Sigmoid colon (tissue), 7 donors: ENCODE measurements around the gene TMEM231. TPM values are rescaled to one million over a fixed set of nuclear protein-coding genes. Genes with fewer than 3 reads are reported as not detected.
"Not testable (repeated sequence)": the region's sequence is repeated elsewhere in the genome, so short reads cannot be mapped to it uniquely, and the experiment has no call there.

ENCODE experiments used
- DNase-seq: peaks from one replicate; pipeline ENCODE4 v3.0.0-alpha.2; 2019
- H3K27ac ChIP-seq, 4 donors: fragments of 200-600 bp; sonication (generic); one replicate each; pipeline ENCODE4 v1.5.1; 2016 to 2019; ENCODE audit warnings: mild to moderate bottlenecking in 1 of 4
- H3K27me3 ChIP-seq, 3 donors: fragments of 200-600 bp; sonication (generic); one replicate each; pipeline ENCODE4 v1.5.1; 2019; ENCODE audit warnings: mild to moderate bottlenecking in 1 of 3
- H3K36me3 ChIP-seq, 4 donors: fragments of 200-600 bp; sonication (generic); one replicate each; pipeline ENCODE4 v1.5.1; 2016 to 2019
- H3K4me1 ChIP-seq, 4 donors: fragments of 200-600 bp; sonication (generic); one replicate each; pipeline ENCODE4 v1.5.1; 2017 to 2019
- H3K4me3 ChIP-seq, 4 donors: fragments of 200-600 bp; sonication (generic); one replicate each; pipeline ENCODE4 v1.5.1; 2017 to 2019; ENCODE audit warnings: mild to moderate bottlenecking in 2 of 4, moderate library complexity in 1 of 4
- H3K9me3 ChIP-seq, 4 donors: fragments of 200-600 bp in 3 of 4; sonication (generic) in 3 of 4; one replicate each; pipeline versions ENCODE4 v1.5.1 to v1.6.1; 2013 to 2019
- EP300 ChIP-seq, 4 donors: sonication (generic); formaldehyde crosslinking; IDR thresholded peaks; one replicate each; pipeline ENCODE4 v1.6.1; 2017; ENCODE audit warnings: antibody characterized with exemption in 4 of 4
- POLR2A ChIP-seq, 2 donors: fragments of 450-650 bp; IDR thresholded peaks; one replicate each; pipeline ENCODE4 v1.6.1; 2016; ENCODE audit warnings: antibody characterized with exemption in 2 of 2, mild to moderate bottlenecking in 2 of 2, moderate library complexity in 2 of 2
- POLR2AphosphoS5 ChIP-seq, 4 donors: sonication (generic); formaldehyde crosslinking; IDR thresholded peaks; one replicate each; pipeline ENCODE4 v1.6.1; 2017; ENCODE audit warnings: antibody characterized with exemption in 4 of 4
- WGBS, 2 donors: extraction: QIAGEN DNeasy Blood & Tissue Kit; methylation state at CpG; one replicate each; pipeline ENCODE4 v1.1.7; 2013; 5-methylcytosine and 5-hydroxymethylcytosine counted together
- intact Hi-C: fragments of 100-400 bp; cut with DNase I; formaldehyde crosslinking; loops from one replicate; pipeline ENCODE4 v1.15.1; 2023
- polyA plus RNA-seq, 3 donors: library from polyadenylated mRNA; stranded (reverse); fragments of 200-250 nt; gene quantifications; one replicate each; pipeline ENCODE4 v1.2.3, GENCODE V29; 2013
- total RNA-seq, 4 donors: library from RNA; depleted of rRNA; stranded (reverse); fragments of >200 nt; gene quantifications; one replicate each; pipeline ENCODE4 v1.1.0, GENCODE V29; 2016
- TF ChIP-seq, protein P1 (sequence below), 4 experiments: fragments of 450-650 bp in 3 of 4; fragments of 200-600 bp in 1 of 4; IDR thresholded peaks; one replicate each; pipeline ENCODE4 v1.5.1; 2016 to 2019; ENCODE audit warnings: antibody characterized with exemption in 4 of 4, mild to moderate bottlenecking in 3 of 4, moderate library complexity in 2 of 4
- donor health status: healthy with polysubstance abuse.
- donor health status: Bipolar disorder and iron deficiency.
- donor health status: healthy.

Gene TMEM231
- total and polyA plus RNA-seq, 7 donors: 1.2 to 8.8 (median 4.3) TPM

DNA sequence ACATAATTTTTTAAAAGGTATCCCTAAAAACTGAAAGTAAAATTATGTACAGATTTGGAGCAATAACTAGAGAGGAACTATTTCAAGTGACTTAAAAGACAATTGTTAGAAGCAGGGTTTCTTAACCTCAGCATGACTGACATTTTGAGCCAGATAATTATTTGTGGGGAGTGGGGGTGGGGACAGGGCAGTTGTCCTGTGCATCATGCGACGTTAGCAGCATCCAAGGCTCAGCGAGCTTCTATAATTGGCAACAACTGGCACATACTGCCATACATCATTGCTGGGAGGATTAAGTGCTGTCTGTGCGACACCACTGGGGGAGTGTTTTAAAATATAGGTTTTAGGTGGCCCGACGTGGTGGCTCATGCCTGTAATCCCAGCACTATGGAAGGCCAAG, 37.3 kb upstream of the TMEM231 start:
- Histone ChIP-seq H3K9me3 (no peaks in the 10 kb centered on the region), H3K27ac (peak overlapping the region in 1 of 4 donors; percentile 86), H3K27me3 (no peaks in the 10 kb centered on the region), H3K36me3 (peaks cover 0 to 12% (median 3%) of the 10 kb centered on the region in 4 donors), H3K4me1 (peaks cover 0 to 38% (median 24%) of the 10 kb centered on the region in 4 donors), H3K4me3 (no peak overlapping the region)
- 91 to 95% methylated on average over 6 of the region's 6 CpGs for WGBS, 2 donors
- no peak for DNase-seq
- TF ChIP-seq POLR2AphosphoS5 (IDR thresholded peaks at IDR 0.05): no peak
- no peak for TF ChIP-seq POLR2A (IDR thresholded peaks at IDR 0.05)
- TF ChIP-seq EP300 (IDR thresholded peaks at IDR 0.05): no peak
- TF ChIP-seq, protein P1, sequence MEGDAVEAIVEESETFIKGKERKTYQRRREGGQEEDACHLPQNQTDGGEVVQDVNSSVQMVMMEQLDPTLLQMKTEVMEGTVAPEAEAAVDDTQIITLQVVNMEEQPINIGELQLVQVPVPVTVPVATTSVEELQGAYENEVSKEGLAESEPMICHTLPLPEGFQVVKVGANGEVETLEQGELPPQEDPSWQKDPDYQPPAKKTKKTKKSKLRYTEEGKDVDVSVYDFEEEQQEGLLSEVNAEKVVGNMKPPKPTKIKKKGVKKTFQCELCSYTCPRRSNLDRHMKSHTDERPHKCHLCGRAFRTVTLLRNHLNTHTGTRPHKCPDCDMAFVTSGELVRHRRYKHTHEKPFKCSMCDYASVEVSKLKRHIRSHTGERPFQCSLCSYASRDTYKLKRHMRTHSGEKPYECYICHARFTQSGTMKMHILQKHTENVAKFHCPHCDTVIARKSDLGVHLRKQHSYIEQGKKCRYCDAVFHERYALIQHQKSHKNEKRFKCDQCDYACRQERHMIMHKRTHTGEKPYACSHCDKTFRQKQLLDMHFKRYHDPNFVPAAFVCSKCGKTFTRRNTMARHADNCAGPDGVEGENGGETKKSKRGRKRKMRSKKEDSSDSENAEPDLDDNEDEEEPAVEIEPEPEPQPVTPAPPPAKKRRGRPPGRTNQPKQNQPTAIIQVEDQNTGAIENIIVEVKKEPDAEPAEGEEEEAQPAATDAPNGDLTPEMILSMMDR (IDR thresholded peaks at IDR 0.05): no peak
- intact Hi-C loops: no loop called here

DNA sequence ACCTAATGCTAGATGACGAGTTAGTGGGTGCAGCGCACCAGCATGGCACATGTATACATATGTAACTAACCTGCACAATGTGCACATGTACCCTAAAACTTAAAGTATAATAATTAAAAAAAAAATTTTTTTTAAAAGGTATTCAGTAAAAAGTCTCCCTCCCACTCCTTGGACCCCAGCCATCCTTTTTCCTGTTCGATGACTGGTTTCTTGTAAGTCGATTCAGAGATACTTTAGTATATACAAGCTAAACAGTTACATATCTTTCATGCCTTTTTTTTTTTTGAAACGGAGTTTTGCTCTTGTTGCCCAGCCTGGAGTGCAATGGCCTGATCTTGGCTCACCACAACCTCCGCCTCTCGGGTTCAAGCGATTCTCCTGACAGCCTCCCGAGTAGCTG, 35.9 kb upstream of the TMEM231 start:
- DNase-seq, H3K9me3 ChIP-seq, H3K4me3 ChIP-seq, H3K36me3 ChIP-seq, H3K27me3 ChIP-seq, intact Hi-C loops: not testable (repeated sequence)
- H3K27ac ChIP-seq: peak overlapping the region in 2 of 4 donors; percentile 39 to 86
- 73 to 85% methylated on average over 7 of the region's 9 CpGs for WGBS, 2 donors
- peaks cover 0 to 43% (median 24%) of the 10 kb centered on the region in 4 donors for H3K4me1 ChIP-seq

GRCh38 chr16:75590920-75591843, 35.1 kb upstream of the TMEM231 start:
- TF ChIP-seq POLR2AphosphoS5 (IDR thresholded peaks at IDR 0.05) (peak in 3 of 4 donors; percentile 35 to 53 (median 50)), EP300 (IDR thresholded peaks at IDR 0.05) (no peak), POLR2A (IDR thresholded peaks at IDR 0.05) (no peak)
- TF ChIP-seq, protein P1 (IDR thresholded peaks at IDR 0.05): no peak
- Histone ChIP-seq H3K27me3 (no peaks in the 10 kb centered on the region), H3K9me3 (no peaks in the 10 kb centered on the region), H3K4me1 (peaks cover 0 to 43% (median 24%) of the 10 kb centered on the region in 4 donors), H3K4me3 (peak overlapping the region in 1 of 4 donors; percentile 22), H3K27ac (peak overlapping the region; percentile 79 to 86 (median 82)), H3K36me3 (no peaks in the 10 kb centered on the region)
- DNase-seq: peak; percentile 85
- WGBS, 2 donors: 56 to 69% methylated on average over 8 of the region's 8 CpGs
- intact Hi-C loops: no loop called here

- intact Hi-C loops: no loop called here
- Histone ChIP-seq H3K4me3 (no peak overlapping the region), H3K9me3 (no peaks in the 10 kb centered on the region), H3K27me3 (no peaks in the 10 kb centered on the region), H3K36me3 (no peaks in the 10 kb centered on the region), H3K27ac (peak overlapping the region in 3 of 4 donors; percentile 79 to 86 (median 84)), H3K4me1 (peaks cover 0 to 43% (median 24%) of the 10 kb centered on the region in 4 donors)
- TF ChIP-seq POLR2A (IDR thresholded peaks at IDR 0.05): no peak
- TF ChIP-seq POLR2AphosphoS5 (IDR thresholded peaks at IDR 0.05): peak in 1 of 4 donors; percentile 11
- 84 to 92% methylated on average over 3 of the region's 3 CpGs for WGBS, 2 donors
- no peak for DNase-seq
These were observed 33.3 kb upstream of the TMEM231 start for GRCh38 chr16:75589306-75589705.

DNA sequence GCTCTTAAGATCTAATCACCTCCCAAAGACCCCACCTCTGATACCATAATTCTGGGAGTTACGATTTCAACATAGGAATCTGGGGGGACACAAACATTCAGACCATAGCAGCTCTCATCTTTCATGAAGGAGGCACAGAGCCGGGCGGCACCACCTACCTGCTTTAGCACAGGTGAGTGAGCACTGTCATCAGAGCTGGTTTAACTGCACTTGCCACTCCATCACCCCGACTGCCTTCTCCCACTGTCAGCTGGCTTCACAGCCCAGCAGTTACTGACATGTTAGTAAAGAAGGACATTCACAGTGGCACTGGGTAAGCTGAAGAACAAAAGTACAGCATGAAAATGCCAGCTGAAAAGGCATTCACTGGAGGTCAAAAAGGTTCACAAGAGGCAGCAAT, 32.7 kb upstream of the TMEM231 start:
- Histone ChIP-seq H3K36me3 (no peaks in the 10 kb centered on the region), H3K4me1 (peaks cover 0 to 43% (median 24%) of the 10 kb centered on the region in 4 donors), H3K4me3 (no peak overlapping the region), H3K27me3 (no peaks in the 10 kb centered on the region), H3K27ac (peak overlapping the region in 1 of 4 donors; percentile 86), H3K9me3 (no peaks in the 10 kb centered on the region)
- TF ChIP-seq POLR2A (IDR thresholded peaks at IDR 0.05) (no peak), POLR2AphosphoS5 (IDR thresholded peaks at IDR 0.05) (no peak), EP300 (IDR thresholded peaks at IDR 0.05) (no peak)
- TF ChIP-seq, protein P1 (IDR thresholded peaks at IDR 0.05): no peak
- WGBS, 2 donors: 96 to 97% methylated on average over 4 of the region's 4 CpGs
- intact Hi-C loops: no loop called here
- no peak for DNase-seq
